Suprapubic skin (tissue), 4 donors: ENCODE results near the gene LSM11. TPM values are rescaled to one million over a fixed set of nuclear protein-coding genes. Genes with fewer than 3 reads are reported as not detected.

Source experiments
- DNase-seq, 2 donors: peaks; one replicate each; pipeline ENCODE4 v3.0.0-alpha.2; 2019; ENCODE audit warnings: low spot score in 2 of 2
- H3K27ac ChIP-seq: fragments of 200-600 bp; sonication (generic); one replicate; pipeline ENCODE4 v1.5.1; 2019
- H3K27me3 ChIP-seq: fragments of 200-600 bp; sonication (generic); one replicate; pipeline ENCODE4 v1.5.1; 2019
- H3K36me3 ChIP-seq: fragments of 200-600 bp; sonication (generic); one replicate; pipeline ENCODE4 v1.5.1; 2019
- H3K4me1 ChIP-seq: fragments of 200-600 bp; sonication (generic); one replicate; pipeline ENCODE4 v1.5.1; 2019
- H3K4me3 ChIP-seq: fragments of 200-600 bp; sonication (generic); one replicate; pipeline ENCODE4 v1.5.1; 2019; ENCODE audit warnings: mild to moderate bottlenecking
- H3K9me3 ChIP-seq: fragments of 200-600 bp; sonication (generic); one replicate; pipeline ENCODE4 v1.5.1; 2019
- CTCF ChIP-seq, 2 donors: fragments of 200-600 bp in 1 of 2; fragments of 450-650 bp in 1 of 2; sonication (generic) in 1 of 2; IDR thresholded peaks; one replicate each; pipeline ENCODE4 v1.5.1; 2016 to 2019; ENCODE audit warnings: antibody characterized with exemption in 2 of 2, mild to moderate bottlenecking in 1 of 2, moderate library complexity in 1 of 2
- EP300 ChIP-seq: sonication (generic); formaldehyde crosslinking; IDR thresholded peaks from one replicate; pipeline ENCODE4 v1.6.1; 2017; ENCODE audit warnings: antibody characterized with exemption
- POLR2A ChIP-seq, 2 donors: fragments of 450-650 bp; IDR thresholded peaks; one replicate each; pipeline ENCODE4 v1.6.1; 2017; ENCODE audit warnings: antibody characterized with exemption in 2 of 2, mild to moderate bottlenecking in 2 of 2, moderate library complexity in 2 of 2
- POLR2AphosphoS5 ChIP-seq, 3 donors: sonication (generic); formaldehyde crosslinking; IDR thresholded peaks; one replicate each; pipeline ENCODE4 v1.6.1; 2017; ENCODE audit warnings: antibody characterized with exemption in 3 of 3
- WGBS: methylation state at CpG from one replicate; pipeline ENCODE4 v1.1.5; 2018; 5-methylcytosine and 5-hydroxymethylcytosine counted together
- total RNA-seq, 4 donors: library from RNA; depleted of rRNA; stranded (reverse); fragments of >200 nt; gene quantifications; one replicate each; pipeline ENCODE4 v1.1.0, GENCODE V29; 2016

The LSM11 gene
- total RNA-seq, 4 donors from 2014 or later: 2.9 to 5.2 (median 3.6) TPM

- WGBS: 66% methylated on average over 3 of the region's 3 CpGs
- TF ChIP-seq POLR2AphosphoS5 (IDR thresholded peaks at IDR 0.05): no peak
- TF ChIP-seq EP300: no peak
- TF ChIP-seq POLR2A (IDR thresholded peaks at IDR 0.05): no peak
- no peak for TF ChIP-seq CTCF (IDR thresholded peaks at IDR 0.05)
These were observed 33.1 kb upstream of the LSM11 start for GRCh38 chr5:157710431-157710830.

GRCh38 chr5:157710882-157711281, 32.6 kb upstream of the LSM11 start:
- Histone ChIP-seq H3K9me3 (no peaks in the 10 kb centered on the region), H3K36me3 (no peaks in the 10 kb centered on the region), H3K27me3 (no peaks in the 10 kb centered on the region), H3K27ac (no peak overlapping the region), H3K4me3 (no peak overlapping the region), H3K4me1 (no peaks in the 10 kb centered on the region)
- TF ChIP-seq EP300 (no peak), CTCF (IDR thresholded peaks at IDR 0.05) (no peak), POLR2A (IDR thresholded peaks at IDR 0.05) (no peak), POLR2AphosphoS5 (IDR thresholded peaks at IDR 0.05) (no peak)
- no peak for DNase-seq
- 38% methylated on average over 2 of the region's 2 CpGs for WGBS

More at GRCh38 chr5:157710431-157710830, 33.1 kb upstream of the LSM11 start:
- no peak overlapping the region for H3K4me3 ChIP-seq
- H3K36me3 ChIP-seq: no peaks in the 10 kb centered on the region
- H3K27me3 ChIP-seq: no peaks in the 10 kb centered on the region
- H3K27ac ChIP-seq: no peak overlapping the region
- H3K4me1 ChIP-seq: no peaks in the 10 kb centered on the region
- H3K9me3 ChIP-seq: no peaks in the 10 kb centered on the region
- DNase-seq: no peak

GRCh38 chr5:157713830-157714595, 29.5 kb upstream of the LSM11 start:
- H3K27me3 ChIP-seq: no peaks in the 10 kb centered on the region
- TF ChIP-seq POLR2A (IDR thresholded peaks at IDR 0.05): no peak
- TF ChIP-seq POLR2AphosphoS5 (IDR thresholded peaks at IDR 0.05): no peak
- TF ChIP-seq CTCF (IDR thresholded peaks at IDR 0.05): no peak
- no peak for TF ChIP-seq EP300
- WGBS: 85% methylated on average over 4 of the region's 4 CpGs

GRCh38 chr5:157714596-157714864, 29.0 kb upstream of the LSM11 start:
- Histone ChIP-seq H3K36me3 (no peaks in the 10 kb centered on the region), H3K4me1 (no peaks in the 10 kb centered on the region), H3K4me3 (no peak overlapping the region), H3K9me3 (no peaks in the 10 kb centered on the region), H3K27ac (no peak overlapping the region), H3K27me3 (no peaks in the 10 kb centered on the region)
- DNase-seq: no peak
- TF ChIP-seq CTCF (IDR thresholded peaks at IDR 0.05) (no peak), EP300 (no peak), POLR2A (IDR thresholded peaks at IDR 0.05) (no peak)

More at GRCh38 chr5:157713830-157714595, 29.5 kb upstream of the LSM11 start:
- H3K9me3 ChIP-seq: no peaks in the 10 kb centered on the region
- DNase-seq: no peak
- no peaks in the 10 kb centered on the region for H3K36me3 ChIP-seq
- no peak overlapping the region for H3K4me3 ChIP-seq
- no peaks in the 10 kb centered on the region for H3K4me1 ChIP-seq
- no peak overlapping the region for H3K27ac ChIP-seq

- DNase-seq: no peak
These were observed 25.0 kb upstream of the LSM11 start for GRCh38 chr5:157718519-157718918.

More at GRCh38 chr5:157718519-157718918, 25.0 kb upstream of the LSM11 start:
- no peak overlapping the region for H3K27ac ChIP-seq
- TF ChIP-seq POLR2AphosphoS5 (IDR thresholded peaks at IDR 0.05) (no peak), POLR2A (IDR thresholded peaks at IDR 0.05) (no peak), EP300 (no peak), CTCF (IDR thresholded peaks at IDR 0.05) (peak in 1 of 2 donors; percentile 37)
- no peaks in the 10 kb centered on the region for H3K36me3 ChIP-seq
- no peak overlapping the region for H3K4me3 ChIP-seq
- no peaks in the 10 kb centered on the region for H3K27me3 ChIP-seq
- no peaks in the 10 kb centered on the region for H3K4me1 ChIP-seq
- H3K9me3 ChIP-seq: no peaks in the 10 kb centered on the region
- WGBS: 2% methylated on average over 4 of the region's 4 CpGs
